HEK293T (cell line): ENCODE measurements around the gene ZNF138.

Experiments used
- ARNT ChIP-seq: fragments of 450-650 bp; IDR thresholded peaks from 2 replicates; pipeline ENCODE4 v1.6.1; 2017; ENCODE audit warnings: mild to moderate bottlenecking
- CTBP1 ChIP-seq: fragments of 450-650 bp; IDR thresholded peaks from 2 replicates; pipeline ENCODE4 v1.6.1; 2016; ENCODE audit warnings: borderline replicate concordance
- FOXA1 ChIP-seq: fragments of 450-650 bp; IDR thresholded peaks from 2 replicates; pipeline ENCODE4 v1.6.1; 2016; ENCODE audit warnings: mild to moderate bottlenecking
- FOXM1 ChIP-seq: fragments of 450-650 bp; IDR thresholded peaks from 2 replicates; pipeline ENCODE4 v1.6.1; 2017; ENCODE audit warnings: mild to moderate bottlenecking, borderline replicate concordance
- HDGF ChIP-seq: fragments of 450-650 bp; IDR thresholded peaks from 2 replicates; pipeline ENCODE4 v1.6.1; 2017; ENCODE audit warnings: antibody characterized with exemption, borderline replicate concordance
- LEF1 ChIP-seq: fragments of 450-650 bp; IDR thresholded peaks from 2 replicates; pipeline ENCODE4 v1.6.1; 2017; ENCODE audit warnings: mild to moderate bottlenecking, borderline replicate concordance
- SP1 ChIP-seq: fragments of 450-650 bp; IDR thresholded peaks from 2 replicates; pipeline ENCODE4 v1.6.1; 2017
- SUZ12 ChIP-seq: fragments of 450-650 bp; IDR thresholded peaks from 2 replicates; pipeline ENCODE4 v1.6.1; 2016; ENCODE audit warnings: mild to moderate bottlenecking
- ZNF384 ChIP-seq: fragments of 450-650 bp; IDR thresholded peaks from 2 replicates; pipeline ENCODE4 v1.6.1; 2016

DNA sequence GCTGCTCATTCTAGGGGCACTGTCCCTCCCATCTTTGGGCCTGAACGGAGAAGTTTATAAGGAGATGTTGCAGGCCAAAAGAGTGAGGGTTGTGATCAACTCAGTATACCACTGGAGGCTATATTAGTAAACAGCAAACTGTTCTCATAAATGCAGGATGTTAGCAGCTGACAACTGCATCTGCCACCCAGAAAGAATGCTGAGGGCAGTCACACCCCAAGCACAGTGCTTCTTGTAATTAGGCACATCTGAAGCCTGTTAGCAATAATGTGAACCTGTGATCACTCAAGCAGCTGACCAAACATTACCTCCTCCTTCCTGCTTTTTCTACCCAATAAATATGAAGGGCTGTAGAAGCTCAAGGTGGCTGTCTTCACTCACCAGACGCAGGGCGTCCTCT is 38.4 kb upstream of the ZNF138 start:
- TF ChIP-seq LEF1, result no peak
- no peak for TF ChIP-seq FOXA1
- no peak for TF ChIP-seq SP1
- TF ChIP-seq CTBP1, result no peak
- no peak for TF ChIP-seq SUZ12
- no peak for TF ChIP-seq ARNT
- no peak for TF ChIP-seq HDGF
- no peak for TF ChIP-seq ZNF384
- no peak for TF ChIP-seq FOXM1
